ENCODE data around the gene CAPZB.

DNA sequence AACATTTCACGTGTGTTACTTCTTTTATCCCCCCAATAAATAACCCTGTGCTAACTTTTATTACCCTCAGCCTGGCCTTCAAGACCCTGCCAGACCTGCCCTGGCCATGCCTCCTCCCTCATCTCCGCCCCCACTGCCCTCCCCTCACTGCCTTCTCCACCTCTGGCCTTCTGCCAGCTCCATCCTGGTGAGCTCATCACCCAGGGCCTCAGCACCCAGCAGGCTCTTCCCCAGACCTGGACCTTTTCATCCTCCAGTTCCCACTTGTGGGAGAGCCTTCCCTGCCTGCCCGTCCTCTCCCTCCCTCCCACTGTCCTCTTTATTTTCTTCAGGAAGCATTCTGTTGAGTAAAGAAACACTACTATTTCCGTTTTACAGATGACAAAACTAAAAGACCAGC is 101.2 kb downstream of the CAPZB start:
- TF ChIP-seq CTCF (IDR thresholded peaks at IDR 0.05) (no peak), POLR2AphosphoS5 (IDR thresholded peaks at IDR 0.05) (peak in 1 of 3 donors; percentile 7), POLR2A (IDR thresholded peaks at IDR 0.05) (no peak)

Measured in transverse colon (tissue), 4 donors.